Stimulated activated naive CD8-positive, alpha-beta T cell treated with anti-CD3 and anti-CD28 coated beads, Interleukin-15, Interleukin-2, amounts not matched to agents 100 ng/mL and 50 ng/mL, for 24 hours (primary cell): ENCODE data around the gene LYPD6.

Experiments
- H3K27ac Mint-ChIP-seq: one replicate; pipeline ENCODE4 v1.8.0; 2021; ENCODE audit warnings: mild to moderate bottlenecking, mixed read lengths
- H3K27me3 Mint-ChIP-seq: one replicate; pipeline ENCODE4 v1.8.0; 2021; ENCODE audit warnings: mixed read lengths
- H3K36me3 Mint-ChIP-seq: one replicate; pipeline ENCODE4 v1.8.0; 2021; ENCODE audit warnings: low read depth, mixed read lengths
- H3K4me1 Mint-ChIP-seq: one replicate; pipeline ENCODE4 v1.8.0; 2021; ENCODE audit warnings: low read depth, mixed read lengths
- H3K4me3 Mint-ChIP-seq: one replicate; pipeline ENCODE4 v1.8.0; 2021; ENCODE audit warnings: mild to moderate bottlenecking, mixed read lengths
- H3K9me3 Mint-ChIP-seq: one replicate; pipeline ENCODE4 v1.8.0; 2021; ENCODE audit warnings: mixed read lengths

LYPD6 gene

DNA sequence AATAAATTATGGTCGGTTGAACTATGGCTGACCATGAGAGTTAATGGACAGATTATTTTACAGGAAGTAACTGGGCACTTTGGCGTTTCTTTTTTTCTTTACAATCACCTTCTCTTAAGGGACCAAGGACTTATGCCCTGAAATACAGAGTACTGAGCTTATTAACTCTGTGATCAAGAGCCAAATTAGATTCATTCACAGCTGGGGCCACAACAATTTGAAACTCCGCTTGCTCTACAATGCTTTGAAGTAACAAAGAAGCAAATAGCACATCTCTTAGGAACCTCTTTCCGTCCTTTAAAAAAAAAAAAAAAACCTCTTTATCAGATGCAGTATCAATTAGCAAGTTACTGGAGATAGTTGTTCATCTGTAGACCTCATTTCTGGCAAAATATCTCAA is 112.0 kb downstream of the LYPD6 start:
- H3K36me3 Mint-ChIP-seq: no peaks in the 10 kb centered on the region

DNA sequence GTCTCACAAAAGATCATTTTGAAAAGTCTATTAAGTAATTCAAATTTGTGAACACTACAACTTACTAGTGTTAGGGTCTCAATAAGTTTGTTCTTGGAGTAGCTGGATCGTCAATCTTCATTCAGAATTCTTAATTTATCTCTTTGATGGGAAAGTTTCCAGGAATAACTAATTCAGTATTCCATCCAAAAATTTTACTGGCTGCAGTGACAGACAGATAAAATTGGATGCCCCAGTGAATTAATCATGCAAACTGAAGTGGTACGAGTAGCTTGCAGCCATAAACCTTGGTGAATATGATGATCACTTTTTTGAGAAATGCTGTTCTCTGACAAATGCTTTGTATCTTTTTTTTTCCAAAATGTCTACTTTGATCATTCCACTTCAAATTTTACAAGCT is 112.8 kb downstream of the LYPD6 start:
- no peaks in the 10 kb centered on the region for H3K9me3 Mint-ChIP-seq
- no peaks in the 10 kb centered on the region for H3K4me1 Mint-ChIP-seq
- H3K27me3 Mint-ChIP-seq: peaks cover 4% of the 10 kb centered on the region
- H3K4me3 Mint-ChIP-seq: no peak overlapping the region
- no peaks in the 10 kb centered on the region for H3K36me3 Mint-ChIP-seq
- H3K27ac Mint-ChIP-seq: no peak overlapping the region

More for the DNA sequence above, 112.0 kb downstream of the LYPD6 start:
- Mint-ChIP-seq H3K27me3 (peaks cover 5% of the 10 kb centered on the region), H3K27ac (no peak overlapping the region), H3K4me1 (no peaks in the 10 kb centered on the region), H3K4me3 (no peak overlapping the region), H3K9me3 (no peaks in the 10 kb centered on the region)

DNA sequence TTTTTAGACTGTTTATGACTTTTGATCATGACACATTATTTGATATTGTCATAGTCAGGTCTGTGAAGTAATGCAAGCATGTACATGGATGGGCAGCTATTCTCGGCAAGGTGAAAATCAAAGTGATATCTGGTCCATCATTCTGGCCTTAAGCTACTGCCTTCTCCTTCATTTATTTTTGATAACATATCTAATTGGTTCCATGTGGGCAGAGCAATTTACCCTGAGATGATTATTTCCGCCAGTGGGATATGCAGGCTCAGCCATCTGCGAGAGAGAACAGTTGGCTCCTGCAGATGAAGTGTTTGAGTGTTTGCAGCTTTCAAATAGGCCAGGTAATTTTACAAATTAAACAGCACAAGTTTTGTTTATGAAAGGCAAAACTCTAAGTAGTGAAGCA is 116.4 kb downstream of the LYPD6 start:
- no peak overlapping the region for H3K27ac Mint-ChIP-seq
- no peak overlapping the region for H3K4me3 Mint-ChIP-seq
- H3K9me3 Mint-ChIP-seq: no peaks in the 10 kb centered on the region
- H3K27me3 Mint-ChIP-seq: no peaks in the 10 kb centered on the region
- H3K4me1 Mint-ChIP-seq: no peaks in the 10 kb centered on the region
- H3K36me3 Mint-ChIP-seq: no peaks in the 10 kb centered on the region

DNA sequence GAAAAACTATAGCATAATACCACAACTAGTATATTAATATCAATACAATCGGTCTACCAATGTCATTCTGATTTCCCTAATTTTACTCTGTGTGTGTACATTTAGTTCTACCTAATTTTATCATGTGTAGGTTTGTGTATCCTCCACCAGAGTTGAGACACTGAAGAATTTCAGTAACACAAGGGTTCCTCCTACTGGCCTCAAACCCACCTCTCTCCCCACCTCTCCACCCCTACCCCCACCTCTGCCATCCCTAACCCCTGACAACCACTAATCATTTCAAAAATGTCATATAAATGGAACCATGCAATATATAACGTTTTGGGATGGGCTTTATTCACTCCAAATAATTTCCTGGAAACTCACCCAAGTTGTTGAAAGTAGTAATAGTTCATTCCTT is 117.9 kb downstream of the LYPD6 start:
- no peak overlapping the region for H3K4me3 Mint-ChIP-seq
- H3K4me1 Mint-ChIP-seq: no peaks in the 10 kb centered on the region
- H3K27ac Mint-ChIP-seq: no peak overlapping the region
- H3K27me3 Mint-ChIP-seq: no peaks in the 10 kb centered on the region
- no peaks in the 10 kb centered on the region for H3K9me3 Mint-ChIP-seq
- H3K36me3 Mint-ChIP-seq: no peaks in the 10 kb centered on the region

DNA sequence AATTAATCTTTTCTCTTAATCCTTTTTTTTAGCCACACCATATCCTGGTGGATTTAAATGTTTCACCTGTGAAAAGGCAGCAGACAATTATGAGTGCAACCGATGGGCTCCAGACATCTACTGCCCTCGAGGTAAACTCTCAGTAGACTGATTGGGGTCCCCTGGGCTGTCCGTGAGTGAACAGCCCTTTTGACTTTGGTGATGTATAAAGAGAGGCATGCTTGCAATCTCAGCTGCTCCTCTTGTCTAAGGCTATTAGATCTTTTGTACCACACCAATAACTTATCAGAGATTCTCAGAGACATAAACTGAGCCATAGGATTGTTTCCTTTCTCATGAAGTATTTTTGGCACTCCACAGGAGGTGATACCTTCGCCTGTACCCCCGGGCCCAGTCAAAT is 118.6 kb downstream of the LYPD6 start:
- Mint-ChIP-seq H3K4me1 (no peaks in the 10 kb centered on the region), H3K27ac (no peak overlapping the region), H3K9me3 (no peaks in the 10 kb centered on the region), H3K36me3 (no peaks in the 10 kb centered on the region), H3K4me3 (no peak overlapping the region), H3K27me3 (no peaks in the 10 kb centered on the region)

DNA sequence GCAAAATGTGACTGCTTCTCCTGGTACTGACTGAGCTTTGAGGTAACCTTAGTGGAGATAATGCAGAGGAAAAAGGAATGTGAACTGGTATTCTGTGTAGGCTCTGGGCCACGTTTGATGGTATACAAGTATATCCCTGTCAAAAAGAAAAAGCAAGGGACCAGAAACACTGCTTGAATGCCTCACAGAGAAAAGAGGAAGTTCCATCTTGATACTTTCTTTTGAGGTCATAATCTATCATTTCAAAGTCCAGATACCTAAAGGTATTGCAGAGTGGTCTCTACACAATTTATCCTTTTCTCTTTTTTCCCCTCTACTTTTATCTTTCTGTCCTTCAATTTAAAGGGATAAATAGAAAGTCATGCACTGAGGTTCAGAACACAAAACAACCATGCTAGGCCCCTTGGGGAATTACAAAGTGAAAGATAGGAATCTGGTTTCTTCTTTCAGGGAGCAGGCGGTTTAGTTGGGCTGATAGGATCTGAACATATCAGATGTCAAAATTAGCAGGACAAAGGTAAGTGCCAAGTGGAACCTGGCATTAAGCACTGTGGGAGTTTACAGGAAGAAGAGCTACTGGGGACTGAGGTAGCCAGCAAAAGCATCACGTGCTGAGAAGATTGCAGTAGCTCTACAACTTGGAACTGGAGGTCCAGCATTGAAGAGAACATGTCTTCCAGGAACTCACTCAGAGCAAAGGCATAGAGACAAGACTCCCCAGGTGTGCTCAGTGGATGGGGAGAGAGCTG is 121.2 kb downstream of the LYPD6 start:
- Mint-ChIP-seq H3K9me3 (no peaks in the 10 kb centered on the region), H3K27ac (no peak overlapping the region), H3K27me3 (no peaks in the 10 kb centered on the region), H3K36me3 (no peaks in the 10 kb centered on the region), H3K4me3 (no peak overlapping the region), H3K4me1 (no peaks in the 10 kb centered on the region)

DNA sequence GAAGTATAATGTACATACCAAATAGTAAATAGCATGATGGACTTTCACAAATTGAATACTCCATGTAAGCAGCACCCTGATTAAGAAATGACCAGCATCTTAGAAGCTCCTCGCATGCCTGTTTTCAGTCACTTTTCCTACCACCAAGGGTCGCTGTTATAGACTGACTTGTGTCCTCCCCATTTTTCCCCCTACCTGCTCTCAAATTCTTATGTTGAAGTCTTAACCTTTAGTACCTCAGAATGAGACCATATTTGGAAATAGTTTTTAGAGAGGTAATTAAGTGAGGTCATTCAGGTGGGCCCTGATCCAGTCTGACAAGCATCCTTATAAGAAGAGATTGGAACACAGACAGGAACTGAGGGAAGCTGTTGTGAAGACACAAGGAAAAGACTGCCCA is 125.9 kb downstream of the LYPD6 start:
- no peaks in the 10 kb centered on the region for H3K4me1 Mint-ChIP-seq
- H3K9me3 Mint-ChIP-seq: peaks cover 26% of the 10 kb centered on the region
- no peak overlapping the region for H3K27ac Mint-ChIP-seq
- H3K27me3 Mint-ChIP-seq: peaks cover 9% of the 10 kb centered on the region
- H3K36me3 Mint-ChIP-seq: no peaks in the 10 kb centered on the region
- no peak overlapping the region for H3K4me3 Mint-ChIP-seq

DNA sequence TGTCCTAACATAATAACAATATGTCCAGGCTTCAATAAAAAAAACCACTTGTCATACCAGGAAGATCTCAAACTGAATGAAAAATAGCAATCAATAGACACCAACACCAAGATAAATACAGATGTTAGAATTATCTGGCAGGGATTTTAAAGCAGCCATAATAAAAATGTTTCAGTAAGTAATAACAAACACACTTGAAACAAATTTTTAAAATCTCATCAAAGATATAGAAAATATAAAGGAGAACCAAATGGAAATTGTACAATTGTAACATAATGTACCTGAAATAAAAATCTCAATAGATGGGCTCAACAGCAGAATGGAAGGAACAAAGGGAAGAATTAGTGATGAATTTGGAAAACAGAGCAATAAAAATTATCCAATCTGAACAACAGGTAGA is 128.1 kb downstream of the LYPD6 start:
- Mint-ChIP-seq H3K4me1 (no peaks in the 10 kb centered on the region), H3K36me3 (no peaks in the 10 kb centered on the region), H3K27me3 (peaks cover 13% of the 10 kb centered on the region), H3K4me3 (no peak overlapping the region), H3K9me3 (peaks cover 31% of the 10 kb centered on the region), H3K27ac (no peak overlapping the region)

DNA sequence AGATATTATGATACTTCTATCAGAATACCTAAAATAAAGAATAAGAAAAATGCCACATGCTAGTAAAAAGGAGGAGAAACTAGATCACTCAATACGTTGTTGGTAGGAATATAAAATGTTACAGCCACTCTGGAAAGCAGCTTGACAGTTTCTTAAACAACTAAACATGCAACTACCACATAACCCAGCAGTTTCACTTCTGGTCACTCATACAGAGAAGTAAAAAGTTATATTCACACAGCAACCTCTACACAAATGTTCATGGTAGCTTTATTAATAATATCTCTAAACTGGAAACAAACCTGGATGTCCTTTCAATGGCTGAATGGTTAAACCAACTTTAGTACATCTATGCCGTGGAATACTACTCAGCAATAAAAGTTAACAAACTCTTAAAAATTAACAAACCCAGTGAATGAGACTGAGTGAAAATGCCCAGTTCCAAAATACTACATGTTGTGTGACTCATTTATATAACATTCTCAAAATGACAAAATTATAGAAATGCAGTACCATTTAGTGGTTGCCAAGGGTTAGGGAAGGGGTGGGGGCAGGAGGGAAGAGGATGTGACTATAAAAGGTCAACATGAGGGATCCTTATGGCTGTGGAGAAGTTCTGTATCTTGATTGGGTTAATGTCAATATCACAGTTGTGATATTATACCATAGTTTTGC is 133.1 kb downstream of the LYPD6 start:
- Mint-ChIP-seq H3K4me3 (no peak overlapping the region), H3K9me3 (peaks cover 19% of the 10 kb centered on the region), H3K4me1 (no peaks in the 10 kb centered on the region), H3K36me3 (no peaks in the 10 kb centered on the region), H3K27ac (no peak overlapping the region), H3K27me3 (peaks cover 13% of the 10 kb centered on the region)

DNA sequence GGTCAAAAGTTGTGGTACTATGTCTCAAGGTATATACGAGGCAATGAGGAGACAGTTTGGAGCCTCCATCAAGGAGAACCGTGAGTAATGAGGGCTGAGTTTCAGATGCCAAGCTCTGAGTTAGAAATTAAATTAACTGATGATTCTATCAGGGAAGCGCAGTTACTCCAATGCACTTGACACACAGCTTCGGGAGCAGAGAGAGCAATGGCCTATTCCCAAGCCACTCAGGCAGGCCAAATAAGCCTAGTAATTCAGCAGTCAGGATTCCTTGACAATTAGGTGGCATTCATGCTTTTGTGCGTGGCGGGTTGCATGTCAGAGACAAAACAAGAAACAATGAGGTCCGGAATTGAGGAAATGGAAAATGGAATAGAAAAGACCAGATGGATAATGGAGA is 134.0 kb downstream of the LYPD6 start:
- Mint-ChIP-seq H3K4me1 (no peaks in the 10 kb centered on the region), H3K9me3 (peaks cover 11% of the 10 kb centered on the region), H3K4me3 (no peak overlapping the region), H3K36me3 (no peaks in the 10 kb centered on the region), H3K27me3 (peaks cover 4% of the 10 kb centered on the region), H3K27ac (no peak overlapping the region)

DNA sequence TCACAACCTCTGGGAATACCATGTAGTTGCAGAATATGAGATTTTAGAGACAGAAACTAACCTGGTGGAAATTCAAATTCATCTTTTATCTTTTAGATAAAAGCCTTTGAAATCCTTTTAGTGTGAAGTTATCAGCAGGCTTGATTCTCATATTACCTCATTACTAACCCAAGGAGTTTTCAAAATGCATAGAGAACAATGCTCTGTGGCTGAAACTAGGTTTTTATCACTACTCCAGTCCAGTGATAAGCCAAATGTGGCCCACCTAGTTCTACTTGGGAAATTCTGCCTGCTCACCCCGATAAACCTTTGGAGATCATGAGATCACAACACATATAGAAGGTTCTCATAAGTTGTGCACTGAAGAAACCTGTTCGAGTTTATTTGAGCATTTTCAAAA is 135.5 kb downstream of the LYPD6 start:
- Mint-ChIP-seq H3K36me3 (no peaks in the 10 kb centered on the region), H3K4me1 (no peaks in the 10 kb centered on the region), H3K27me3 (peaks cover 4% of the 10 kb centered on the region), H3K4me3 (no peak overlapping the region), H3K9me3 (peaks cover 6% of the 10 kb centered on the region), H3K27ac (no peak overlapping the region)

DNA sequence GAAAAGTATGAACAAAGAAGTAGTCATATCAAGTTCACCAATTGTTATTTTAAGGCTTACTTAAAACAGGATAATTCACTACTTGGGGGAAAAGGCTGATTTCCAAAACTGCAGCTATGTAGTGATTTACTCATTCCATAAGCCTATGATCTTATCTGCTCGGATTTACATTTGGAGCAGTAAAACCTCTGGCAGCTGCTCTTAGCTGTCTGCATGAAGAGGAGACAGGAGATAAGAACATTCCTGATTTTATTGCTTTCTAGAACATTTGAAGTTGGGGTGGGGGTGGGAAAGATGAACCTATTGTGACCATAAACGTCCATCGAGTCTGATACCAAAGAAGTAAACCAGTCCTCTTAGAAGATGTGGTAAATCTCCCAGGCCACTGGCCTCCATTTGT is 136.2 kb downstream of the LYPD6 start:
- peaks cover 3% of the 10 kb centered on the region for H3K9me3 Mint-ChIP-seq
- H3K36me3 Mint-ChIP-seq: no peaks in the 10 kb centered on the region
- no peak overlapping the region for H3K27ac Mint-ChIP-seq
- no peaks in the 10 kb centered on the region for H3K4me1 Mint-ChIP-seq
- no peak overlapping the region for H3K4me3 Mint-ChIP-seq
- peaks cover 2% of the 10 kb centered on the region for H3K27me3 Mint-ChIP-seq

DNA sequence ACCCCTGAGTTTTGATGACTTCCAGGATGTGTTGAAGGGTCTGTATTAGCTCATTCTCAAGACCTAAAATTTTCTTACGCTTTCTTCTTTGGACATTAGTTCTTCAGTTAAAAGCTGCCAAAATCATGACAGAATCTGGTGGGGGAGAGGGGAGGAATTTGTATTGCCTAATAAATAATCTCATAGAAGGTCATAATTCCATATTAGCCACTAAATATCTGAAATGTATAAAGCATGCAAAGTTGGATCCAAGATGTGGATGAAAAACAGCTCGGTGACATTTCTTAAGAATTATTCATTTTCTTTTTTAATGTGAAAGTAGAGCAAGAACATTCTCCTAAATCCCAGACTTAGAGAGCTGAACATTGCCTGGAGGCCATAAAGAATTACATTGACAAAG is 137.0 kb downstream of the LYPD6 start:
- no peaks in the 10 kb centered on the region for H3K36me3 Mint-ChIP-seq
- no peak overlapping the region for H3K4me3 Mint-ChIP-seq
- no peaks in the 10 kb centered on the region for H3K9me3 Mint-ChIP-seq
- H3K27me3 Mint-ChIP-seq: no peaks in the 10 kb centered on the region
- H3K27ac Mint-ChIP-seq: no peak overlapping the region
- no peaks in the 10 kb centered on the region for H3K4me1 Mint-ChIP-seq

DNA sequence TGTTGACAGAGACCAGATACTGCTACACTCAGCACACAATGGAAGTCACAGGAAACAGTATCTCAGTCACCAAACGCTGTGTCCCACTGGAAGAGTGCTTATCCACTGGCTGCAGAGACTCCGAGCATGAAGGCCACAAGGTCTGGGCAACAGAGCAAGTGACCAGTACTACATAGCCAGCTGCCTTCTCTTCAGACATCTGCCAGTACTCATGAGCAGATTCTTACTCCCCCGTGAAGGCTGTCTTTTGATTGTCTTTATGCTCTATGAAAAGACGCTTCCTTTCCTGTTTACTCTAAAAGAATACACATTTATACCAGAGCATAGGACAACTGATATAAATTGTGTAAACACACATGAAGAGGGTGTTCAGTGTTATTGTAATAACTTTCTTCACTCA is 138.2 kb downstream of the LYPD6 start:
- Mint-ChIP-seq H3K36me3 (no peaks in the 10 kb centered on the region), H3K27ac (no peak overlapping the region), H3K9me3 (no peaks in the 10 kb centered on the region), H3K27me3 (peaks cover 3% of the 10 kb centered on the region), H3K4me3 (no peak overlapping the region), H3K4me1 (no peaks in the 10 kb centered on the region)

DNA sequence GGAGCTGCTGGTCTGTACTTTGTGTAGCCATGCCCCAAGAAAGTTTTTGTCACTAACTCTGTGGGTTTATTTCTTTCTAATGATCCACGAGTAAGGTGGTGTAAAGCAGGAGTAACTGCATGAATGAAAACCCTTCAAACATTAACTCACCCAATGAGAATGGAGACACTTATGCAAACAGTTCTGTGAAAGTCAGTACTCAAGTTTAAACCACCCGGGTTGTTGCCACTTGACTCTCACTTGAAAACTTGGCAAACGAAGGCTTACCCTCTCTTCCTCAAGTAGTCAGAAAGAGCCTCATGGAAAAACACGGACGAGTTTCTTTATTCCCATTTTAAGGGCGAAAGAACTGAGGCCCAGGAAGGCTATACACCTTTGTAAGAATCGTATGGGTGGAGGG is 139.7 kb downstream of the LYPD6 start:
- Mint-ChIP-seq H3K4me3 (no peak overlapping the region), H3K9me3 (no peaks in the 10 kb centered on the region), H3K4me1 (no peaks in the 10 kb centered on the region), H3K27ac (no peak overlapping the region), H3K27me3 (peaks cover 3% of the 10 kb centered on the region), H3K36me3 (no peaks in the 10 kb centered on the region)

DNA sequence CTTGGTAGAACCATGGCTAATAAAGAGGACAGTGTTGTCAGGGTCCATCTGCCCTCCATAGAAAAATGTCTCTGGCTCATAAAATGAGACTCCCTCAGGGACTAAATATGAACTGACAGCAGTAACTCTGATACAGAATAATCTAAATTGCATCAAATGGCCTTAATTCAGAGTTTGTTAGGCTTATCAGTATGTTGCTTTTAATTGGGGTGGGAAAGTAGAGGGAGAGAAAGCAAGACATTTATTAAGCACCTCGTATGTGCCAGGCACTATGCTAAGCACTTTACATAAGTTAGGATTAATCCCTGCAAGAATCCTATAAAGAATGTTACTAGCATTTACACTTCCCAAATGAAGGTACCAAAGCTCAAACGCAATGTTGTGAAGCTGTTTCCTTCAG is 142.0 kb downstream of the LYPD6 start:
- H3K36me3 Mint-ChIP-seq: no peaks in the 10 kb centered on the region
- H3K9me3 Mint-ChIP-seq: no peaks in the 10 kb centered on the region
- H3K27me3 Mint-ChIP-seq: peaks cover 3% of the 10 kb centered on the region
- no peak overlapping the region for H3K4me3 Mint-ChIP-seq
- no peak overlapping the region for H3K27ac Mint-ChIP-seq
- no peaks in the 10 kb centered on the region for H3K4me1 Mint-ChIP-seq
